Activated naive CD4-positive, alpha-beta T cell (primary cell): ENCODE data around the gene NUP58.
"Not testable (repeated sequence)": the region's sequence is repeated elsewhere in the genome, so short reads cannot be mapped to it uniquely, and the experiment has no call there.

Experiments used
- DNase-seq, 4 experiments: peaks; one replicate each; lab custom pipeline; 2025; lab: John Stamatoyannopoulos, UW

Gene NUP58

GRCh38 chr13:25306671-25307464, 5.4 kb downstream of the NUP58 start:
- no peak for DNase-seq

GRCh38 chr13:25310891-25311290, 9.5 kb downstream of the NUP58 start:
- DNase-seq, result no peak

- DNase-seq, result not testable (repeated sequence)
These were observed 17.5 kb downstream of the NUP58 start for GRCh38 chr13:25318946-25319345.

- DNase-seq, result no peak
These were observed 18.3 kb downstream of the NUP58 start for GRCh38 chr13:25319771-25320170.

- DNase-seq, result no peak
These were observed 22.7 kb downstream of the NUP58 start for GRCh38 chr13:25324100-25324499.

- no peak for DNase-seq
These were observed 28.3 kb downstream of the NUP58 start for GRCh38 chr13:25329706-25330105.

- no peak for DNase-seq
These were observed 29.1 kb downstream of the NUP58 start for GRCh38 chr13:25330541-25330940.

GRCh38 chr13:25335856-25336255, 34.4 kb downstream of the NUP58 start:
- DNase-seq, result no peak

- DNase-seq, result no peak
These were observed 44.2 kb downstream of the NUP58 start for GRCh38 chr13:25345576-25345975.

- no peak for DNase-seq
These were observed 45.7 kb downstream of the NUP58 start for GRCh38 chr13:25347151-25347550.

GRCh38 chr13:25351404-25351803, 50.0 kb downstream of the NUP58 start:
- DNase-seq, result no peak

- DNase-seq, result no peak
These were observed 50.8 kb downstream of the NUP58 start for GRCh38 chr13:25352230-25352629.

GRCh38 chr13:25352806-25353205, 51.4 kb downstream of the NUP58 start:
- no peak for DNase-seq

- no peak for DNase-seq
These were observed 51.9 kb downstream of the NUP58 start for GRCh38 chr13:25353344-25353743.

- DNase-seq, result no peak
These were observed 53.0 kb downstream of the NUP58 start for GRCh38 chr13:25354377-25354776.

GRCh38 chr13:25360443-25360842, 59.0 kb downstream of the NUP58 start:
- DNase-seq, result not testable (repeated sequence)

- DNase-seq, result no peak
These were observed 64.4 kb downstream of the NUP58 start for GRCh38 chr13:25365720-25366235.

- DNase-seq, result no peak
These were observed 69.9 kb downstream of the NUP58 start for GRCh38 chr13:25371158-25371874.

- DNase-seq, result no peak
These were observed 70.5 kb downstream of the NUP58 start, which contains the start of gene ATP8A2 for GRCh38 chr13:25371875-25372283. ATP8A2 (plus strand) TSS chr13:25371974; CDS start chr13:25372213, 239 bp downstream.

GRCh38 chr13:25372284-25373081, 71.1 kb downstream of the NUP58 start:
- DNase-seq, result no peak

GRCh38 chr13:25375727-25376358, 74.4 kb downstream of the NUP58 start:
- no peak for DNase-seq
